ENCODE data around the gene HS6ST3.

- TF ChIP-seq CTCF (conservative IDR thresholded peaks at IDR 0.05 in 1 of 2, IDR thresholded peaks at IDR 0.05 in 1 of 2; ENCODE audit: low read depth in 1 of 2, low read length in 2 of 2) (no peak), EZH2 (IDR thresholded peaks at IDR 0.05; ENCODE audit: low read length, missing control alignments) (no peak)
These were observed 326.0 kb downstream of the HS6ST3 start for GRCh38 chr13:96415831-96416385.
